ENCODE results near the gene CCSER1.

DNA sequence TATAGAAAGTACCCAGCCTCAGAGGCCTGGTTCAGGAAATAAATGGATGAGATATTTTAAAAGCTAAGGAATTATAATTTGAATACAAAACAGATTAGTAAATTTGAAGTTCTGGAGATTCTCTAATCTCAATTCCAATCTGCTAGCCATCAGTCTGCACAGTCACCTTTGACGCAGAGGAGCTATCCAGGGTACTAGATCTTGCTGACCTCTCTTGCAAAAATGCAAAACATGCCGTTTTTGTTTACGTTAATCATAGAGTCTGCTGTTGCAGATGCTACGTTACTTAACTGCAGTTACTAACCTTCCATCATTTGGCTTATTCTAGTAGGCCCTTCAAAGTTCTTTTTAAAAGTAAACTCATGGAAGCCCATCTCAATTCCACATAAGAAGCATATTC, 10.4 kb downstream of the CCSER1 start:
- TF ChIP-seq, protein P1, sequence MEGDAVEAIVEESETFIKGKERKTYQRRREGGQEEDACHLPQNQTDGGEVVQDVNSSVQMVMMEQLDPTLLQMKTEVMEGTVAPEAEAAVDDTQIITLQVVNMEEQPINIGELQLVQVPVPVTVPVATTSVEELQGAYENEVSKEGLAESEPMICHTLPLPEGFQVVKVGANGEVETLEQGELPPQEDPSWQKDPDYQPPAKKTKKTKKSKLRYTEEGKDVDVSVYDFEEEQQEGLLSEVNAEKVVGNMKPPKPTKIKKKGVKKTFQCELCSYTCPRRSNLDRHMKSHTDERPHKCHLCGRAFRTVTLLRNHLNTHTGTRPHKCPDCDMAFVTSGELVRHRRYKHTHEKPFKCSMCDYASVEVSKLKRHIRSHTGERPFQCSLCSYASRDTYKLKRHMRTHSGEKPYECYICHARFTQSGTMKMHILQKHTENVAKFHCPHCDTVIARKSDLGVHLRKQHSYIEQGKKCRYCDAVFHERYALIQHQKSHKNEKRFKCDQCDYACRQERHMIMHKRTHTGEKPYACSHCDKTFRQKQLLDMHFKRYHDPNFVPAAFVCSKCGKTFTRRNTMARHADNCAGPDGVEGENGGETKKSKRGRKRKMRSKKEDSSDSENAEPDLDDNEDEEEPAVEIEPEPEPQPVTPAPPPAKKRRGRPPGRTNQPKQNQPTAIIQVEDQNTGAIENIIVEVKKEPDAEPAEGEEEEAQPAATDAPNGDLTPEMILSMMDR (IDR thresholded peaks at IDR 0.05 in 8 of 11, conservative IDR thresholded peaks at IDR 0.05 in 3 of 11): no peak
- TF ChIP-seq POLR2AphosphoS5 (IDR thresholded peaks at IDR 0.05): no peak
